NCI-H524 treated with DMSO at 0.1 percent for 48 hours (cell line): Measurements from ENCODE around the gene GDF9.
A peak's percentile ranks its signal among the peaks of the same experiment; 100 is the strongest.

Experiments used
- DNase-seq: peaks from one replicate; lab custom pipeline; 2025; lab: John Stamatoyannopoulos, UW

GDF9 gene

GRCh38 chr5:132866342-132867045, at the start of gene GDF9, which contains the start of gene UQCRQ:
Gene GDF9, minus strand, starts transcription at chr5:132866469. Its CDS starts 1,936 bp downstream, at chr5:132864533.
Gene UQCRQ, plus strand, starts transcription at chr5:132866642. Its CDS starts 240 bp downstream, at chr5:132866882.
- DNase-seq = peak; percentile 94

GRCh38 chr5:132915681-132916080, 49.4 kb upstream of the GDF9 start:
- DNase-seq = no peak

DNA sequence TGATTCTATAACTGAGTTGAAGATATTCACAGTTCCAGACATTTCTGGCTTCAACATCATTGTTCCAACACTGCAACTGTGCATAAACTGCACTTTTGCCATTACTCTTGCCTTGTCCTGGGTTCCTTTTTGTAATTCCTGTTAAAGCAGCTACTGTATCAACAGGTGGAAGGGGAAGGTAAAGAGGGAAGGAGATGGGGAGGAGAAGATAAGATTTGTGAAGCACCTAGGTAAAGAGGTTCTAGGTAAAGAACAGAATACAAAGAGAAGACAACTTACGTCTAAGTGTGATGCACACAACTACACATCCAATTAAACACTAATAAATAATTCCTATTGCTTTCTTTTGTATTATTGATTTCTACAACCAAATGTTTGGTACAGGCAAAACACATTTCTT, 43.4 kb upstream of the GDF9 start:
- no peak for DNase-seq

DNA sequence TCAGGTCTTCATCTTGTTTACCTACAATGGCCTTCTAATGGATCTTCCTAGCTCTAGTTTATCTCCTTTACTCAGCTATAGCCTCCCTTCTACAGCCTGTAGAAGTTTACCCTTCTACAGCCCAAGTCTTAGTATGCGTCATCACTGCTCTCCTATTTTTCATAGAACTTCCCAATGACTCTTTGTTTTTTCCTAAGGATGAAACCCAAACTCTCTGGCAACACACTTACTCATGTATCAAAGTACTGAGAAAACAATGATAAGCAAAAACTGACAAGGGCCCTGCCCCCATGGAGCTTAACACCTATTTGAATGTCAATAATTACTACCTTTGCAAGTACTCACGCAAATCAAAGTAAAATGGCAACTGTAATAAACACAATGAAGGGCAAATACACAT, 40.9 kb upstream of the GDF9 start:
- no peak for DNase-seq

- DNase-seq = no peak
Observed at GRCh38 chr5:132905938-132906337, 39.7 kb upstream of the GDF9 start.

DNA sequence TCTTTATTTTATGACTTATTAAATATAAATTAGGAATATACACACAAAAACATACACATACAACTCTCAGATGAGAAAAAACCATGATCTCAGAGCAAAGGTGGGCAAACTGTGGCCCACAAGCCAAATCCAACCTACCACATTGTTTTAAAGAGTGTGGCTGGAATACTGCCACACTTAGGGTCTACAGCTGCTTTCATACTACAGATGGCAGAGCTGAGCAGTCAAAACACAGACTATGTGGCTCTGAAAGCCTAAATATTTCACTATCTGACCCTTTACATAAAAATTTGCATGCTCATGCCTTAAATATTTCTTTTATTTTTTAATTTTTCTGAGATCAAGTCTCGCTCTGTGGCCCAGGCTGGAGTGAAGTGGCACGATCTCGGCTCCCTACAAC, 35.5 kb upstream of the GDF9 start:
- no peak for DNase-seq

- no peak for DNase-seq
Observed at GRCh38 chr5:132901036-132901435, 34.8 kb upstream of the GDF9 start.

DNA sequence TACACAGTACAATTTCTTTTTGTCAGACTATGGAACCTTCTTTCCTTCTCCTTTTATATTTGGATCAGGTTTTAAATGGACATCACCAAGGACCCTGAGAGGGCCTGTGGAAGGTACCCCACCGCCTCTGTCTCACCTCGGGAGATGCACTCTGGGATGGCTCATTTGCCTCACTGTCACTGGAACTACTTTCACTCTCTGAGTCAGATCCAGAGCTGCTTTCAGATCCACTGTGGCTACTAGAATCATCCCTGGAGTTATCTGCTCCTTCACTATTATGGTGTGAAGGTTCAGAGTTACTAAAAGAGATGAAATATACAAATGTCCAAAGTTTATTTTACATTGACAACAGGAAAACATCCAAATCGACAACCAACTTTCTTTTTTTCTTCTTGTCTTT, 31.8 kb upstream of the GDF9 start:
- no peak for DNase-seq

DNA sequence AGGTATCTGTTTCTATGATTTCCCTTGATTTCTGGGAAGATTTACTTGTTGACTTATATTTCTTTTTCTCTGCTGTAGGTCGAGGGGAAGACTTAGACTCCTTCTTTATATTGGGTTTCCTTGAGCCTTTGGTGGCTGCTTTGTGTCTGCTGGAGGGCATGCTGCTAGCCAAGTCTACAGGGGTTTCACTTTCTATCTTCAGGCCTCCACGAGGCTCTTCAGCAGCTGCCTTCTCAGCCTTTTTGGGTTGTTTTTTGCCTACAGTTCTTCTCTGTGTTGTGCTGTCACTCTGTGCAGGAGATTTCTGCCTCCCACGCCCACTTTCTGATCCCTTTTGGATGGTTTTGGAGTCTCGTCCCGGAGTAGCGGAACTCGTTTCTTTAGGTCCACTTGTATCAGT, 30.4 kb upstream of the GDF9 start:
- no peak for DNase-seq

DNA sequence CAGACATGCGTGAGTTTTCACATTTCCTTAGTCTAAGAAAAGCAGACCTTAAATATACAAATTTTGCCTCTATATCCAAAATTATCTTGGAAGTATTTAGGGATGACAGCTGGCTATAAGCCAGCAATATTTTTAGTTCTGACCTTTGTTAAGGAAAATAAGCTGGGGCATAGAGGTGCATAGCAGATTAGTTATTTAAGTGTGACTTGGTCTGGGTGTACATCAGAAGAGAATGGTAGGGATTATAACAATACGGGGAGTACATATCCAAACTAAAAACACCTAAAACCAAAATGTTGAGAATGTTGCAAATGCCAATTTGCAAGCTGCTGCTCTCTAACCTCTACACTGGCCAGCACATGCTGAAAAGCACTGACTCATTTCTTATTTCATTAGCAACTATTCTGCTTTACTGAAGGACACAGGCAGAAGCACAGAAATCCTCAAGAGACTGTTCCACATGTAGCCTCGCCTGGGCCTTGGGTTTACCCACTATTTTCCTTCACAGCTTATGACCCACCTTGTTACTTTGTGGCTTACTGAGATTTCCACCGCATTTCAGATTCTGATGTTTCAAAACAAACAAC, 29.5 kb upstream of the GDF9 start:
- DNase-seq = no peak

GRCh38 chr5:132890817-132891216, 24.5 kb upstream of the GDF9 start:
- no peak for DNase-seq

- no peak for DNase-seq
Observed at GRCh38 chr5:132889501-132889900, 23.2 kb upstream of the GDF9 start.

DNA sequence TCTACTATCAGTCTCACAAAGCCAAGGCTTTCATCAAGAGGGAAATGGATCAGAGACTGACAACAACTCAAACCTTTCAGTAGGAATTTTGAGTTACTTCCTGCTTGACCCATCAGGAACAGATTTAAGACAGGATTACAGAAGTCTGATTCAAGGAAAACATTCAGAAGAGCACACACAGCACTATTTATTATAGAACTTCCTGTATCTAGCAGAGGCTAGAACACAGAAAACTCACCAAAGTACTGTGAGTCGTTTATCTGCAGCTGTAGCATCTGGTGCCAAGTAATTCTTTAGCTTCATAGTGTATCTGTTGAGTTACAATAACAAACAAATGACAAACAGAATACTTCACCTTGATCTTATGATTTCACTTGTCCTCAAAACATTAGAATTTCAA, 21.0 kb upstream of the GDF9 start:
- no peak for DNase-seq

DNA sequence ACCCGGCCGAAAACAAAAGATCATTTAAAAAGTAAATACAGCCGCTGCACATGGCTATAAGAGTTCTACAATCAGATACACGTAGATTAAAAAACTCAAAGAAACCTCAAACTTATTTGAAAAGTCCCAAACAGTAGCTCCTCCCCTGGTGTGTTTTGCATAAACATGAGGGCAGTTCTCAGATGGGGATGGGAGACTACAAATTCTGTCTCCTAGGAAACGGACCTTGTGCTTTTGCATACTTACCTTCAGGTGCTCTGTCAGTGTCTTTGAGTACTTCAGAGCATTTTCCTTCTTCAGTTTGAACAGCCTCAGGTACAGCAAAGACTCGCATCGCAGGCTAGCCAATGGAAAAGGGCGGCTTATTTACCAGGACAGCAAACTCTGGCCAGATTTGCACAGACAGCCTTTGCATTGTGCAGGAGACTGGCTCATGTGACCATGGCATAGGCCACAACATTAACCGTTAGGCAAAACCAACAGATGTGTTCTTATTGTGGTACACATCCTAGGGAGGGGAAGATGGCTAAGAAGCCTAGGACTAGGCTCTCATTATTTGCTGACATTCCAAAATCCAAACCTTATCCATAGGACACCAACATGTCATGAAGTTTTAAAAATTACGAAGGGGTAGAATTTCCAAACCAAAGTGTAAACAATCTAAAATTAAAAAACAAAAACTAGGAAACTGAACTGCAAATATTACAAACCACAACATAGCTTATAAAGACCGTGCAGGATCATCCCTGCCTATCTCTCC, 20.0 kb upstream of the GDF9 start:
- DNase-seq = no peak

- DNase-seq = no peak
Observed at GRCh38 chr5:132884548-132884947, 18.3 kb upstream of the GDF9 start.

DNA sequence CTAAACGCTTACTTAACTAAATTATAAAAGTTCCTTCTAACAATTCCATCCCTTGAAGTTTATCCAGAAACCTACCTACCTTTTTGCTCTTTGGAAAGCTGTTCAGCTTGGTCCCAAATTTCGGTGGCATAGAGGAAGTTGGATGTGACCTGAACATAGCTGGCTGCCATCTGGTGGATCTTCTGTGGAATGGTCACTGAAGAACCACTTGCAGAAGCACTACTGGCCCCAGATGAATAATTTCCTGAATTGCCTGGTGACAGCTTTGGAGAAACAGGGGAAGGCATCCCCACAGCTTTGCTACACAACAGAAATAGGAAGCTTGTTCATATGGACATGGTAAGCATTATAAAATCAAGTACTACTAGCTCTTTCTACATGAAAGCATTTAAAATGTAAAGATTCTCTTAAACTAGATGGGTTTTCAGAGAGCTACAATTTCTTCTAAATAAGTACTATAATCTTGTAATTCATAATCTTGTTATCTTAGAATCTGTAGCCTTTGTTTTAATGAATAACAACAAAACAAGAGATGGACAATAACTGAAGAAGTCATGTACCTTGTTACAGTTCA, 17.1 kb upstream of the GDF9 start:
- peak; percentile 25 for DNase-seq

DNA sequence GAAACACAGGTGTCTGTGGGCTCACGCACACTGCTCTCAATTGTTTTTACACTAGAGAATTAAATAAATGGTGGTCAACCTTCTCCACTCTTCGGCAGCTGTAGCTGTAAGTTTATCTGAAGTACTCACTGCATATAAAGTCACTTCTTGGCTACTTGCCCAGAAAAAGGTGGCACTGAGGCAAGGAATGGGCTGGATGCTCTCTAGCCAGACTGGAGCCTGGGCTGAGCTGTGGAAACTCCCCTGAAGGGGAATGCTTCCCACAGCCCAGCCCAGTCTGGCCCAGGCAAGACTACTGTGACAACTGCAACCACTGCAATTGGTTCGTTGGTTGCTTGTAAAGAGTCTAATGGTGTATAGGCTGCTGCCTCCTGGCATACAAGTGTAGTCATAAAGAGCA, 11.7 kb upstream of the GDF9 start:
- DNase-seq = no peak

GRCh38 chr5:132877466-132877865, 11.2 kb upstream of the GDF9 start:
- DNase-seq = no peak

- no peak for DNase-seq
Observed at GRCh38 chr5:132876020-132876759, 9.9 kb upstream of the GDF9 start.

DNA sequence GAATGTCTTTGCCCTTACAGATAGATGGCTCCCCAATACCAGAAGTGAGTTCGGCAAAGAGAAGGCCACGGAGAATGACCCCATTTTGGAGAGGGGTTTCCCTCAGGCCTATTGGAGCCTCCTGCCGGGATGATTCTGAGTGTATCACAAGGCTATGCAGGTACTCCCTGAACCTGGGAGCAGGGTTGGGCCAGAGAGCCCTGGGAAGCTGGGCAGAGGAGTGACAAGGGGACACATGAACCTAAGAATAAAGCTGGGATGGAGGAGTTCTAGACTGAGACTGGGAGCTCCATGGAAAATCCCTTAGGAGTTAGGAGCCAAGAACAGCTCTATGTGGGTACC, 7.6 kb upstream of the GDF9 start:
- DNase-seq = no peak

DNA sequence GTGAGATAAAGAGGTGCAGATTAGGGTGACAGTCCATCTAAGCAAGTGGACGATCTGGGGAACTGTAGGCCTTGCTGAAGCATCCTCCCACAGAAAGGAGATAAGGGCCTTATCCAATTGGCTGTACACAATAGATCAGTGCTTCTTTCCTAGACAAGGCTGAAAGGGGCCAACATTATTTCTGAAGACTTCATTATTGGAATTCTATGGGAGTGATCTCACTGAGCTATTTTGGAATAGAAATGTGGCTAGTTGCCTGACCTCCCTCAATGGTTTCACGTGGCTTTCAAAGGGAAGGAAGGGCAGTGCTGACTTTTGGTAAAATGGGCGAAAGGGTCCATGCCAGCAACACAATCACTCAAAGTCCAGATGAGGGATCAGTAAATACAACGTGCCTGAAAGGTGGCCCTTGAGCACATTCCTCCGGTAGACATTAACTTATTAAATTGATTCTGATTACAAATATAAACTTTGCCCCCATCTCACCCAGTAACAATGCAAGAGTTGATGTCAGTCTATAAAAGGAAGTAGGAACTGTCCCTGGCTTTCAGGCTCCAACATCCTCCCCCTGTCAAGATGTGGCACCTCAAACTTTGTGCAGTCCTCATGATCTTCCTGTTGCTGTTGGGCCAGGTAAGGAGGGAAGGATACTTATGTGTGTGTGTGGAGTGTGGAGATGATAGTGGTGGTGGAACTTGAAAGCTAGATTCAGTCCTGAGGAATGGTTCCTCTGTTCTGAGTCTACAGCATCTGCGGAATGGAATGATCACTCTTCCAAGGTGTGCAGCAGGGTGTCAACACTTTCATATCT, 7.1 kb upstream of the GDF9 start, which contains the start of gene LEAP2:
LEAP2 (plus strand) TSS at position 550 of the 811 bp plus-strand sequence; CDS start at position 577, 27 bp downstream.
- no peak for DNase-seq
